GM18498 (cell line): ENCODE measurements around the gene ALCAM.

Experiments
- ATAC-seq: cut with Tn5 transposase; IDR thresholded peaks from one replicate; pipeline ENCODE4 v1.9.1; 2021; ENCODE audit warnings: mild to moderate bottlenecking, moderate library complexity; ENCODE audit not compliant: unreplicated experiment

The ALCAM gene

DNA sequence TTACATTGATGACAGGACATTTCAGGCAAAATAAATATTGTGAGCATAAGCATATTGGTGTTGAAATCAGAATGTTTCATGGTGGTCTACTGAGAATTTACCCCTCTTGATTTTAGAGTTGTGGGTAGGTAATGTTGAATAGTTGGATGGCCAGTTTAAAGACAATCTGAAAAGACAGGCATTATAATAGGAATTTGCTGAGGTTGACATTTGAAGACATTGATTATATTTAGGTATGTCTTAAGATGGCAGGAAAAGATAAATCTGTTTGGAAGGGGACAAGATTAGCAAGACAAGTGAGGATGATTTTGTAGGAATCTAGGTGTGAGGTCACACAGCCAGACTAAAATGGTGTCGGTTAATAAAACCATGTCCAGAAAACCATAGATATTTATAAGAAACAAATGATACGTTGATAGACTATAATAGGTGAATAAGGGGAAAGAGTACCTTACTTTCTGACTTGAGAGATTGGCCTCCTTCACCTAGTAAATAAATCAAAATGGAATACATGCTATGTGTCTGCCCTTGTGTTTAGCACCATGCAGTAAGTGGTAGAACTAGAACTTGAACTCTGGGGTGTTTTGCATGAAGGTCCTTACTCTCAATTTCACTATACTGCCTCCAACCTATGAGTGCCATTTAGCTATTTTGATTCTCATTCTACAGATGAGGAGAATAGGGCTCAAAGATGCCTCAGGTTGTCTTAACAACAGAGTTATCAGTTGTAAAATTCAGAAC lies 57.9 kb downstream of the ALCAM start:
- ATAC-seq: no peak

DNA sequence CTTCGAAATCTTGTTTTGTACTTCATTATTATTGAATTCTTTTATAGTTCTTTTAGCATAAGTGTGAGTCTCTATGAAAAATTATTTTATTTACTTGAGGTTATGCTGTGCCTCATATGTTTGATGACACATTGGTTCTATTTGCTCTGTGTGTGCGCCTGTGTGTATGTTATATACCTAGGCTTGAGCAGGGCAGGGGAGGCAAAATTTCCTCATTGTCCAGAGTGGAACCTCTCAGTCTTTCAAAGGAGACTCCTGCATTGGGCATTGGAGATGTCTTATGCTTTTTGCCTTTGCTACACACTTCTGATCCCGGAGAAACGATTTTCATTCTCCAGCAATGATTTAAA lies 58.4 kb downstream of the ALCAM start:
- no peak for ATAC-seq

DNA sequence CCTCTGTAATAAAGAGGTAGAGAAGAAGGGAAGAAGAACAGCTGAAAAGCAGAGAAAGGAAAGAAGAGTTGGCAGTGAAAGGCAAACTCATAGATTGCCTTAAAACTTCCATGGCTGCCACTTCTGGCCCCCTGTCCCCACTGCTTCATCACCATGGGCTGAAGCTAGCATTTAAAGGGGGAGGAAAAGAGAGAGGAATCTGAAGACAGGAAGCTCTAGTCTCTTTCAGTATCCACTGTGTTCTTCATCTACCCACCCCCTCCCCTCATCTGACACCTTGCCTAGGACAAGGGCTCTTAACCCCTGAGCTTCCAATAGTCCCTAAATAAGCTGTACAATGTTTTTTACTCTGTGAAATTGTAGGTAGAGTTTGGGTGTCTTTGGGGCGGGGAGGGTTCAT lies 60.6 kb downstream of the ALCAM start:
- ATAC-seq: no peak

DNA sequence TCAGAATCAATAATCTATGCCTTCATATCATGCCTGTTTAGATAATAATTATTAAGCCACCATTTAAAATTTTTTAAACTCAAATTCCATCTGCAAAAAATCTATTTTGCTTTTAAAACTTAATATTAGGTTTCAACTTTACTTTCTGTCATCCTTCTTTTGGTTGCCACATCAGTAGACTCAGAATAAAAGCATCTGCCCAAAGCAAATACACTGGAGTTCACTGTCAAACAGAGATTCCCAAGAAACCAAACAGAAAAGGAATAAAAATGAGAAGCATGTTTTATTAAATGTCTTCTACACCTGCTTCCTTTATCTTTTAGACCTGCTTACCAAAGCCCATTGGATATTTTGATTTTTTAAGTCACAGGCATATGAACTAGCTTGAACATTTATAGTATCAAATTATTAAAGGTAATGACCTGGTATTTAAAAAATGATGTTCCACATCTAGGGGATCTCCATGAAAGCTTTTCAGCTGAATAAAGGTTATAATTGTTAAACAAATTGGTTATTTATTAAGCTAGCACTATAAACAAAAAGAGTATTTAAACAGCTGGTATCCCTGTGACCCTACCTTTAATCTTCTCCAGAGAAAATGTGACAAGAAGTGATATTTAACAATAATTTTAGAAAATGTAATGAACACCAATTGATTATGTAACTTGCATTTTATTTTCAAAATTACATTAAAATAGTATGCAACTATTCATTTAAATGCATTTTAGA lies 62.5 kb downstream of the ALCAM start:
- ATAC-seq: no peak

DNA sequence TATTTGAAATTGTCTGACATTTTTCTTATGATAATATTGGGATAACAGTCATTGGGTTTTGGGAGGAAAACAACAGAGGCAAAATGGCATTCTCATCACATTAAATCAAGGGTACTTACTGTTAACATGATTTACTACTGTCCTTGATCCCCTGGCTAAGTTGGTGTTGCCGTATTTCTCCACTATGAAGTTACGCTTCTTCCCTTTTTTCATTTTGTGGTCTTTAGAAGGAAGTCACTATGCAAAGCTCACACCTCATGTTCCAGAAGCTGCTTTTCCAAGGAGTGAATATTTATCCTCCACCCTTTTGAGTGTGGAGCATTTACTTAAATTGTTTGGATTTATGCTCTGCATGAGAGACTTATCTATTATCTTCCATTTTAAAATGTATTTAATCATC lies 63.7 kb downstream of the ALCAM start:
- no peak for ATAC-seq

DNA sequence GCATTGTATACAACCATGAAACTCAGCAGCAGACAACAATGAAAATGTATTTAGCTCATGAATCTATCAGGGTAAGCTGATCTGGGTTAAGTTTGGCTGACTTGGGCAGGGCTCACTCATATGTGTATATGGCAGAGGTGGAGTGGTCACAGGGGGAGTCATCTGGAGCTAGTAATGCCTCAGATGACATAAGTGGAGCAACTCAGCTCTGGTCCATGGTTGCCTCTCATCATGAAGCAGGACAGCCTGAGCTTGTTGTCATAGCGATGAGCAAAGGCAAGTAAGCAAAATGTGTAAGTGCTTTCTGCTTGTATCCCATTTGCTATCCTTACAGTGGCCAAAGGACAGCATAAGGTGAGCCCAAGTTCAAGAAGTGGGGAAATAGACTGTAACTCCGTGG lies 64.5 kb downstream of the ALCAM start:
- ATAC-seq: peak; percentile 48

DNA sequence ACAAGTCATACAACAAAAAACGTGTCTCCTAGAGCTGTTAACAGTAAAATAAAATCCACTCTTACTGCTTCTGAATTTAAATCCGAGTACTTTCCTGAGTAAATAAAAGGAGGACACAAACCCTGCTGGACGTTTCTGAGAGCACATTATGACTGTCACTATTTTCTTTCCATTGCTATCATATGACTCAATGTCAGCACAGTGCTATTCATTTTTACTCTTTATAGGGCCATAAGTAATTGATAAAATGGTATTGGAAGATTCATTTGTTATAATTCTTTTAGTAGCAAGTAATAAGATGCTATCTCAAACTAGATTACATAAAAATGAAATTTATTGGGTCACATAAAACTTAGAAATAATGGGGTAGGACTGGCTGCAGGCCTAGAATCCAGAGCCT lies 68.6 kb downstream of the ALCAM start:
- ATAC-seq: no peak

DNA sequence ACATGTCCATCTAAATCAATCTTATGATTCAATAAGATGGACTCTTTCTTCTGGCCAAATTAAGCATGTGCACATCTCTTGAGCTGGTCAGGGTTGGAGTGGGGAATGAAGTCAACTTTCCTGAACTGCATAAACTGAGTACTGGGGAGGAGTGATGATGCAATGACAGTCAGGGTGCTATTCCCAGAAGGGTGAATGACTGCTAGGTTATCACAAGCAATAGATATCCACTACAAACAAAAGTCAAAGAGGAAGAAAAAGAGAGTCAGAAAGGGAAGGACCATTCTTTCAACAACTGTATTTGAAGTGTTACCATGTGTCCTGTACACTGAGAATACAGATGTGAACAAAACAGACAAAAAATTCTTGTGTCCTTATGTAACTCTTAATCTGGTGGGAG lies 70.0 kb downstream of the ALCAM start:
- no peak for ATAC-seq

DNA sequence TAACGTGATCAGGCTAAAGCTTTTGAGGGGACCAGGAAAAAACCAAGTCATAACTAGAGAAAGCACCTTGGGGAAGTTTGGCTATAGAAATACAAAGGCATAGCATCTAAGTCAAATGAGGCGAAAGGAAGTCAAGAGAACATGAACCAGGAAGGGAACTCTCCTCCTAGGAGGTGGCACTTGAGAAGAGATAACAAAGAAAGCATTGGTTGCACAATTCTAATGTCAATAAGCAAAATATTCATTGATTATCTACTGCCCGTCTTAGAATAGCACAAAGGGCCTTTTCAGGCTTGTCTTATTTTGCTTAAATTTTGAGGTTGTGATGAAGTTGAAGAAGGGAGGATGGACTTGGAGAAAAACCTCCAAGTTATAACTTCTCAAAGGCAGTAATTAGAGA lies 73.4 kb downstream of the ALCAM start:
- ATAC-seq: no peak

DNA sequence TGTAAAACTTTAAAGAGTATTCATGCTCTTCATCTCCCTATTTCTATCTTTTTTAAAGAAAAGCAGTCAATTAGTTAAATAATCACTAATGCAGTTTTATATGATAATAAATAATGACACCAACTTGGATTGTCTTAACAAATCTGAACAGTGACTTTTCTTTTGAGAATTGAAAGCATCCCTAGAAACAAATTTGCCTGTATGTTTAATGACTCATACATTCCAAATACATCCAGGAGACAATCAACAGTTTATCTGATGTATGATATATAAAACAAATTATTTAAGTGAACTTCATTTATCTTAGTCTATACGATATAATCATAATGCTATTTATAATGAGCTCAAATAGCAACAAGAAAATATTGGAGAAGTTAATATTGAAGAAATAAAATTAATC lies 78.0 kb downstream of the ALCAM start:
- no peak for ATAC-seq

DNA sequence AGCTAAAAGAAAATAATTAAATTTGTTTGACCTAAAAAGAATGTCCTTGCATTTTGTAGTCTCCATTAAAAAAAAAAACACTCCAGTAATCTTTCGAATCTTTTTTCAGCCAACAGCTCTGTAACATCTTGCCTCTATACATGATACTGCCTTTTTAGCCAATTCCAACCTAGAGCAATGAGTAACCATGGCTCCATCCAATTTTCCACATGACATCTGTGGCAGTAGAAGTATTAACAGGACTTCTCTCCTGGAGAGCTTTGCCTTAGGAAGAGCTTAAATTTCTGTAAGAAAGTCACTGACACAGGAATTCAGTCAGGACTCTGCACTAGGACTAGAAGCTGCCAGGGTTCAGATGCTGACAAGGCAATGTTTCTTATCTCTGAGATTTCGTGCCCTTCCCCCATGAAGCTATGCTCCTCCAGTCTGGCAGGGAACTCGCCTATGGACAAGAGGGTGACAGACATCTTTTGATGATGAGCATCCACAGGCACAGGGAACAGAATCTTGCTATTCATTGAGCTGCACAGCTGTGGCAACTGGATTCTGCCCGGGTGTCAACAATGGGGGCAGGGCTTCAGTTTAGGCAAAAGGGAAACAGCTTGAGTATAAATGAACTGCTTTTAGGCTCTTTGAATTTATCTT lies 81.8 kb downstream of the ALCAM start:
- ATAC-seq: no peak

DNA sequence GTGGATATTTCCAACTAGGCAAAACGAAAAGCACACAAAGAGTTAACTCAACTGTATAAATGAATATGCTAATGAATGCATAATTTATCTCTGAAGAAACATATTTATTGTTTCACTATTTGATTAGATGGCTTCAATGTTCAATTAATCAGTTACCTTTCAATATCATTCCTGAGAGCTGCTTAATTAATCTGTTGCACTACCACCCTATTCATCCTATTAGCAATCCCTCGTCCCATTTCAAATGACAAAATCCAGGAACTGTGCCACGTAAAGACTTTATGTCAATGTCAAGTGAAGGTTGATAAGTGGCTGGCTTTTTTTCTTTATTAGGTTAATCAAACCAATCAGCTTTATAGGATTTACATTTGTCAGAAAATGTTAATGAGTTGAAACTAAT lies 82.7 kb downstream of the ALCAM start:
- ATAC-seq: no peak

DNA sequence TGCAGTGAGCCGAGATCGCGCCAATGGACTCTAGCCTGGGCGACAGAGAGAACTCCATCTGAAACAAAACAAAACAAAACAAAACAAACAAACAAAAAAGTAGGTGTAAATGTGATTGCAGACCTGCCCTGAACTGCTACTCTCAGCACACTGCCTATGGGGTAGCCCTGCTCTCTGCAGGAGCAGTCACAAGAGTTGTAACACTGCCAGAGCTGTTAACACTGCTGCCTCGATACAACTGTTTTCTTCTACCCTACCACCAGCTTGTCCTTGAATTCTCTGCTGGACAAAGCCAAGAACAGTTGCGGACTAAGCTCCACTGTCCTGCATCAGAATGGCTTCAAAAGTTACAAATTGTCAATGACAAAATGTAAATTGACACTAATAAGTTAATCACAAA lies 89.3 kb downstream of the ALCAM start:
- no peak for ATAC-seq

DNA sequence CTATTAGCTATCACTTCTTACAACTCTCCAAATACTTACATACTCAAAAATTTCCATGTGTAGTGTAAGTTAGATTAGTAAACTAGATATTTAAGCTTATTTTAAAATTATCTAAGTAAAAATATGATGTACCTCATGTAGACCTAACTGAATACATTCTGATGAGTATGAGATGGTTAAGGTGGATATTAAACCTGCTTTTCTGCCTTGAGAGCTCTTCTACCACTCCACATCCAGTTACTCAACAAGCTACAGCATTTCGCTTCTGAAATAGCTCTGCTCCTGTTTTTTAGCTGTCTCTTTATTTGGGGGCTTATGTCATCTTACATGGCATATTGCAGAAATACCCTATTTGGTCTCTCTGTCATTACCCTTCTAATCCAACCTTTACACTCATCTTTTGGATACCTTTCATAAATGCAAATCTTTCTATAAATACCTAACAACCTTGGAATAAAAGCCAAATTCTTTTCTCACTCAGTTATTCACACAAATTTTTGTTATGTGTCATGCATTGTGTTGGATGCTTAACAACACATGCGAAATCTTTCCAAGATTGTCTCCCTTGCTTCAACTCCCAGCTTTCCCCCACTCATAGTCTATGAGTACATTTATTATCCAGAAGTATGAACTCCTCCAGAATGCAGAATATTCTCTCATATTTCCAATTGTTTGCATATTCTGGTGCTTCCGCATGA lies 92.0 kb downstream of the ALCAM start:
- ATAC-seq: no peak

DNA sequence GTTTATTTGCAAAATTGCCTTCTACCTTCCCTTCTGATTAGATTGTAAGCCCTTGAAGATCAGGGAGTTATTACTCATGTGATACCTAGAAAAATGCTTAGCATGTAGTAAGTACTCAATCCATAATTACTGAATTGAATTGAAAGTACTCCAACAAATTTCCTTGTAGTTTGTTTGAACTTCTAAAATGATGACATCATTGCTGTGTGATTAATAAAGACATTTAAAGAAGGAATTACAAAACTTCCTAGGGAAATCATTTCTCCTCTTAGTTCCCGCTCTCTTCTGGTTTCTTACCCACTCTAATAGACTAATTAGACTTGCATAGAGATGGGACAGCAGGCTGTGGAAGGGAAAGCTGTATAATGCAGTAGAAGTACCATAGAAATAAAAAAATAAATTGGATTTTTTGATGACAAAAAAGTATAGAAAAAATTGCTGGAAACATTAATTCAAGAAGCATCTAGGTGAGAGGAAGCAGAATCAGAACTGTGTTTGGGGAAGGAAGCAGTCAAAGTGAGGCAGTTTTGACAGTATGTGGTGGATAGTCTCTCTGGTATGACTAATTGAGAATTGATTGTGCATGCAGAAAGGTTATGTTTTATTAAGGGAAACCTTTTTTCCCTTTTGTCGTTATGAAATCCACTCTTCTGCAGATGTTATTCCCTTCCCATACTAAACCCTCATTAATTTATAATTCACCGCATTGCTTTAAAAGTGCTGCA lies 93.0 kb downstream of the ALCAM start:
- no peak for ATAC-seq

DNA sequence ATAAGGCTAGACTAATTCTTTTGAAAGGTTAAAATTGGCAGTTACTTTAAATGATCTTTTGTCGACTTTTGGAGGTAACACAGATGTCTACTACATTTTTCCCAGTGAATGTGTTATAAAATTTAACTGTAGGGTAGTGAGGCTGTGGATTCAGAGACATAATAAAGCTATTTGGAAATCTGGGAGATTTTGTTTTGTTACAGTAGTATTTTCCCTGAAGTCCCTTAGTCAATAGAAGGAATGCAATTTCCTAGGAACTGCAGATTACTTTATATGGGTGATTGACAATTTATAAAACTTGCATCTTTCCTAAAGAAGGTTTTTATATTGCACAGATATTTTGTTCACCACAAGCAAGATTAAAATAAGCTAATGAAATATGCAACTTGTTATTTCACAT lies 96.9 kb downstream of the ALCAM start:
- no peak for ATAC-seq

DNA sequence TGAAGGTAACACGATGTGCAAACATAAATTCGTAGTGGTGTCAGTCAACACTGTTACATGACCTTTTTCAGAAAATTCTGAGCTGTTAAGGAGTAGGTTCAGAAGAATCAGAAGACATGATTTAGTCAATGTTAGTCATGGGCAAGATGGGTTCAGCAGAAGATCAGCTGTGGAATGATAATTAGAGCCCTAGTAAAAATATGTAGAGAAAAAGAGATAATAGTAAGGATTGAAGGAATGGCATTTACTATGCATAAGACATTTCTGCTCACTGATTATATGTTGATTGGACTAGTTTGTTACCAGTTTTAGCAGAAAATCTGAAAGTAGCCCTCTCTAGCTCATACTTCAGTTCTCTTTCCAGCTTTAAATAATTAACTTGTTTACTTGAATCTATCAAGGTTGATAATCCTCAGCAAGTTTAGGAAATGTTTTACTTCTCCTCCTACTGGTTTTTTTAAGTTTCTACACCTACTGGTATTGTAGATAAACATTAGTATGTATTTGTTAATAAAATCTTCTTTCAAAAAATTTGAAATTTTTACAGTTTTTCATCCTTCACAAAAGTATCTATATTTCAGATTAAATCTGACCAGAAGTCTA lies 98.6 kb downstream of the ALCAM start:
- ATAC-seq: no peak

DNA sequence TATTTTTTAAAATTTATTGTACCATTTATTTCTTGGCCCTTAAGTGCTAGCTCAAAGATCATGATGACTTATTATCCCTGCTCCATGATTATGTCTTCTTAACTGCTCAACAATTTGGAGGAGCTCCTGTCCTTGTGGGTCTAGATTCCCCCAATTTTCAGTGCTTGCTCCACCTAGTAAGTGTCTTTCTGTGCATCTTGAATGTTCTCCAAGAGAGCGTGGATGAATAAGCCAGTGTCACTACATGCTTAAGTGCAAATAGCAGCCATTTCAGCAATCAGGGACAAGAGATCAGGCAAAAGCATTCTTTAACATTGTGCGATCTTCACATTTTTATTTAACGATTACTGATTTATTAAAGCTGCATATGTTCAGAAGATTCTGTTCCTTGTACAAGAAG lies 99.4 kb downstream of the ALCAM start:
- no peak for ATAC-seq

DNA sequence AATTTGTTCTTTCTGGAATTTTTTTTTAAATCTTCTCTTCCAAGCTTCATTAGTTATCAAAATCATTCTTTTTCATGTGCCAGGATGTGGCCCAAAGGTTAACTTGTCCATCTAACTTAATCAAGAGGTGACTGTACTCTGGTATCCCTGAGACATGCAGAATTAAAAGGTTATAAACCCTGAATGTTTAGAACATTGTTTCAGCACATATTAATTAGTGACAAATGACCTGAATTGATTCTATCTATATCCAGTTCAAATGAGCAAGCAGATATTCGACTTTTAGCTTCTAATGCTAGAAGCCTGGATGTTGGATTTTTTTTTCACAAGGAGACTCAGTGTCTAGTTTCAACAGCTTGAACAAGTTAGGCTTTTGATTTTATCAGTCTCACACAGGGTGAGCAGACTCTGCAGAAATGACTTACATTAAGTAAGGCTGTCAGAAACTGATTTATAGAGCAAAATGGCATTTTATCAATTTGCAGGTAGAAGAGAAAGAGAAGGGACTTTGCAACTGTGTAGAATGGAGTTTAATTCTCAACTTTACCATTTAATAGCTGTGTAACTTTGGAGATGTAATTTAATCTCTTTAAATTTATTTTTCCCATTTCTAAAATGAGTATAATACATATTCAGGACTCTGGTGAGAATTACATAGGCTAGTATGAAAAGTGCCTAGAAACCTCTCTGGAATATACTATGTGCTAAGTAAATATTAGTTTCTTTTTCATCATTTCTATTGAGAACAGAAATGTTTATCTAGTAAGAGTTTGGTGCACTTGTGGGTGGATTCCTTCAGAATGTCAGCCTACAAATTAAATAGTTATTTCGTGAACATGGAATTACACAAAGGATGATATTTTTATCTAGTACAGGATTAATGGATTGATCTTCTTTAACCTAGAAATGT lies 100.0 kb downstream of the ALCAM start:
- ATAC-seq: no peak

DNA sequence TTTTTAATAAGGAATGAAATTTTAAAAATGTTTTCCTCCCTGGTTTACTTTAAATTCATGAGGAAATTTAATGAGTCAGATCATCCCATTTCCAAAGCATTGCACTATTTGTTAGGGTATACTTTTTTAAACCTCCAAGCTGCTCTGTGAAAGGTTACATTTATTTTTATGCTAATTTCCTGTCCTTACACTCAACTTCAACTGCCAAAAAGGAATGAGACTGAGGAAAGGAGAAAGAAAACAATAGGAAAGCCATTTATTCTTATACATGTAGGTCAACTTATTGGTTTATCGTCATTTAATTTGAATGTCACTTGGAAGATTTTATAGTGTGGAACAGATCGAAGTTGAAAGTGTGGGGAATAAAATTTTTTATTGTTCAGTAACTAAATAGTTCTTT lies 104.1 kb downstream of the ALCAM start:
- no peak for ATAC-seq
